Muscle of back (tissue), 11 donors: ENCODE measurements around the gene DTWD2. TPM values are rescaled to one million over a fixed set of nuclear protein-coding genes. Genes with fewer than 3 reads are reported as not detected.
A peak's percentile ranks its signal among the peaks of the same experiment; 100 is the strongest.
"Not testable (repeated sequence)": the region's sequence is repeated elsewhere in the genome, so short reads cannot be mapped to it uniquely, and the experiment has no call there.

Source experiments
- DNase-seq, 3 donors: peaks; one replicate each; pipeline versions ENCODE4 v3.0.0 to v3.0.0-alpha.2; 2013
- polyA plus RNA-seq, 10 donors: library from polyadenylated mRNA; unstranded; fragments of 120-200 nt; gene quantifications; one replicate each; pipeline ENCODE4 v1.2.1, GENCODE V29; 2013; ENCODE audit not compliant: insufficient read length in 10 of 10

The DTWD2 gene
- polyA plus RNA-seq, 10 donors, result 4.6 to 11.2 (median 6.8) TPM

DNA sequence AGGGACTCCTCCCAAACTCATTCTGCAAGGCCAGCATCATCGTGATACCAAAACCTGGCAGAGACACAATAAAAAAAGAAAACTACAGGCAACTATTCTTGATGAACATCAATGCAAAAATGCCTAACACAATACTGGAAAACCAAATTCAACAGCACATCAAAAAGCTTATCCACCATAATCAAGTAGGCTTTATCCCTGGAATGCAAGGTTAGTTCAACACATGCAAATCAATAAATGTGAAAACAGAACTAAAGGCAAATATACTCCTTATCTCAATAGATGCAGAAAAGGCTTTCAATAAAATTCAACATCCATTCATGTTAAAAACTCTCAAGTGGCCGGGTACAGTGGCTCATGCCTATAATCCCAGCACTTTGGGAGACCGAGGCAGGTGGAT lies 111.5 kb downstream of the DTWD2 start:
- DNase-seq, result not testable (repeated sequence)

- DNase-seq, result no peak
These were observed 113.2 kb downstream of the DTWD2 start for GRCh38 chr5:118875131-118875530.

GRCh38 chr5:118873417-118873816 lies 114.9 kb downstream of the DTWD2 start:
- DNase-seq, result no peak

DNA sequence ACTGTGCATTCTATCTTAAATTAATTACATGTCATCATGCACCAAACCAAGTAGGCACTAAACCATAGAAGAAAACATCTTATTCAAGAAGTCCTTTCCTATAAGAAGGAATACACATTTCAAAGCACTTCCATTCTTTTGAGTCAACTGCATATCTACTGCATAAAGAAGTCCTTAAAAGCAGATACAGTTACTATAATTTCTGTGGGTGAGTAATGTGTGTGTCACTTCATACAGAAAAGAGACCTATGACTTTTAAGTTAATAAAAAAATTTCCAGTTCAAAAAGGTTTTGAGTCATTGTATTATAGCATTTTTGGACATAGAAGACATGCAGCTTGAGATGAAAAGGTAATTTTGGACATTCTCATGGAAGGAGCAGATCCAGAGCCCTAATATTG lies 125.0 kb downstream of the DTWD2 start:
- no peak for DNase-seq

DNA sequence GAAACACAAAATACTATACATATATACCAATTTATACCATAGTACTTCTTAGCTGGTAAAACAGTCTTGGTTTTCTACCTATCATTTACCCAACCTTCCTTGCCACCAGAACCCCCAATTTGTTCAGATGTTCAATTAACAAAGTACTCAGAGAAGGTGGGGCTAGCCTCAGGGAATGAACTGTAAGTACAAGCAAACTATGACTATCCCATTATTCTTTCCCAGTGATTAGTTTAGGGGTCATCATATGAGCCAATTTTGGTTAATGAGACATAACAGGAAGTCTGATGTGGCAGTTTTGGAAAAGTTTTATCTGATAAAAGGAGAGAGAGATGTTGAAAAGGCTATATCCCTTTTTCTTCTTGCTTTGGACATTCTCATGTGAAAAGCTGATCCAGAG lies 125.8 kb downstream of the DTWD2 start:
- DNase-seq, result no peak

- peak in 2 of 3 donors; percentile 1 to 4 for DNase-seq
These were observed 130.6 kb downstream of the DTWD2 start for GRCh38 chr5:118857700-118858099.

DNA sequence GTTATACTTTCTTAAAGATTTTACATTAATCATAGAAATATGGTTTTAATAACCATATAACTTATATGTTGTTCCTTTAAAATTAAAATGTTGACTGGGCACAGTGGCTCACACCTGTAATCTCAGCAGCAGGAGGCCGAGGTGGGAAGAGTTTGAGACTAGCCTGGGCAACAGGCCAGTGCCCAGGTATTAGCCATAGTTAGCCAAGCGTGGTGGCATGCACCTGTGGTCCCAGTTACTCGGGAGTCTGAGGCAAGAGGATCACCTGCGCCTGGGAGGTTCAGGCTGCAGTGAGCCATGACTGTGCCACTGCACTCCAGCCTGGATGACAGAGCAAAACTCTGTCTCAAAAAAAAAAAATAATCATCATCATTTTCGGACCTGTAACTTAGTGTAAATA lies 133.5 kb downstream of the DTWD2 start:
- no peak for DNase-seq

- DNase-seq, result not testable (repeated sequence)
These were observed 136.6 kb downstream of the DTWD2 start for GRCh38 chr5:118851785-118852184.

- not testable (repeated sequence) for DNase-seq
These were observed 138.8 kb downstream of the DTWD2 start for GRCh38 chr5:118849507-118849906.

- no peak for DNase-seq
These were observed 144.0 kb downstream of the DTWD2 start for GRCh38 chr5:118844351-118844750.

DNA sequence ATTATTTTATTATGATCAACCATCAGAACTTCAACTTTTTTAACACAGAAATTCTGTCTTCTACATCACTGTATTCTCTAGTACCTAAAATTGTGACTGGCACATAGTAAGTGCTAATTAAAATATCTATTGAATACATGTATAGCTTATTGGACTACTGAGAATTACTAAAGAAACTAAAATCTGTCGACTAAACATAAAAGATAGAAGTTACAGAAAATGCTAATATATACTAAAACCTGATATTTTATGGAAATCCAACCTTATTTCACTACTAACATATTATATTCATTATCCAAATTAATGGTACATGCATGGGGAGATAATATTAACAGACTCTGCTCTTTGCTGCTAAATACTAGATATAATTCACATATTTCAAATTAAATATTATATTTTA lies 153.6 kb downstream of the DTWD2 start:
- DNase-seq, result no peak

GRCh38 chr5:118832974-118833373 lies 155.4 kb downstream of the DTWD2 start:
- no peak for DNase-seq

DNA sequence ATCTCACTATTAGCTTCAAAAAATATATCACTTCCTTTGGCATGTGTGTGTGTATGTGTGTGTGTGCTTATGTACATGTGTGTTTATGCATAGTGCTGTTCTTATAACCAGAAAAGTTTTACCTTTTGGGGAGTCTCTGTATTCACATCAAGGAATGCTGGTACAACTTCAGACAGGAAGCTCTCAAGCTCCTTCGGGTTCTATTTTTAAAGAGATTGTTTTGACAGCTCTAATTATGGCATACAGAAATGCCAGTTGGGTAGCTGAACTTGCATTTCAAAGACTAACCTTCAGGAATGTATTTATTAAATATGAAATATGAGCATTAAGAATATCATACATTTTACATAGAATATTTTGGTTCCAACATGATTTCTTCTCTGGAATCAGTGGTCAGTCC lies 163.1 kb downstream of the DTWD2 start:
- no peak for DNase-seq

DNA sequence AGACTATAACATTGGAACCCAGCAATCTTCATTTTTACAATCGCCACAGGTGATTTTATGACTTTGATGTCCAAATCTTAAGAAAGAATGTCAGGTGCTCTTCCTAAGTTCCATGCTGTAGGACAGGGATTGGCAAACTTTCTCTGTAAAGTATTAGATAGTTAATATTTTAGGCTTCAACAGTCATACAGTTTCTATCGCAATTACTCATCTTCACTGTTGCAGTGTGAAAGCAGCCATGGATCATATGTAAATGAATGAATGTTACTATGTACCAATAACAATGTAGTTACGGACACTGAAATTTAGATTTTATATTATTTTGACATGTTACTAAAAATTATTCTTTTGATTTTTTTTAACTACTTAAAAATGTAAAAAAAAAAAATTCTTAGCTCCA lies 169.7 kb downstream of the DTWD2 start:
- DNase-seq, result no peak

GRCh38 chr5:118808441-118808840 lies 179.9 kb downstream of the DTWD2 start:
- peak in 1 of 3 donors; percentile 3 for DNase-seq

DNA sequence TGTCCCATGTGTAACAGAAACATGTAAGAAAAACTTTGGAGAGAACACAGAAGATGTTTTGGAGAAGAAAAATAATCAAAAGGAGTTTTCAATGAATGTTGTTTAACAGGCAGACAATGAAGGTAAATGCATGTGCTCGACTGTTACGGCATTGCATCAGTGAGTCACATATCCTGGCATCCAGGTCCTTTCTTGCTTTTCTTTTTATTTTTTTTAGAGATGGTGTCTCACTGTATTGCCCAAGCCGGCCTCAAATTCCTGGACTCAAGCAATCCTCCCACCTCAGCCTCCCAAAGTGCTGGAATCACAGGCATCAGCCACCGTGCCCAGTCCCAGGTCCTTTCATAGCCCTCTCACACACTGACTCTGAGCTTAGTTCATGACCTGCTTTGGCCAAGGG lies 181.8 kb downstream of the DTWD2 start:
- DNase-seq, result no peak

- no peak for DNase-seq
These were observed 186.0 kb downstream of the DTWD2 start for GRCh38 chr5:118802335-118802734.

DNA sequence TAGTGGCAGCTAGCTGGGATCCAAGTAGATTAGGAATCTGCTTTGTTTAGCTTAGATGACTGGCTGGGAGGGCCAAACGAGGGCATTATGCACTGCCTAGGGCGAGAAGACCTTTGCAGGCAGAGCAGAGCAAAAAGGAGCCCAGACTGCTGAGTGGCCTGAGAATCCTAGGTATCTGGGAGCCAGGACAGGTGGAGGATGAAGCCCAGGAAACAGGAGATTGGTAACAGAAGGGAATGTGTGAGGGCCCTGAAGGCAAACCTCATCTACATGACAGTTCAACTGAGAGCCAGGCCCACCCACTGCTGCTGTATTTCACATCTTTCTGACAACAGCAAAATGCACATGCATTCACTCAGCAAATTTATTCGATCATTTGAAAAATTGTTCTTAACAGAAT lies 192.3 kb downstream of the DTWD2 start:
- DNase-seq, result no peak

GRCh38 chr5:118794281-118794680 lies 194.1 kb downstream of the DTWD2 start:
- DNase-seq, result no peak

DNA sequence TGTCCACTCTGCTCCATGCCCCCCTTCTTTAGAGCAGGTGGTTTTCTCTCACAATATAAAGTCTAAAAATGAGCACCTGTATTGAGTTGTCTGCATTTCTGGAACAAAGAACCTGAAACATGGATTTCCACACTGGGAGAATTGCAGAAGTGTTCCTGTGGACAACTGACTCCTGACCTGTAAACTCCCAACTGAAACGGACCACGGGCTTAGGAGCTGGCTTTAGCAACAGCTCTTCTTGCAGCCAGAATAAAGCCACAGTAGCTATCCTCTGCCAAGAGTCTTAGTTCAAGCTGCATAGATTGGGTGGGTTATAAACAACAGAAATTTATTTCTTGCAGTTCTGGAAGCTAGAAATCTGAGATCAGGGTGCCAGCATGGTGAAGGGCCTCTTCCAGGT lies 194.7 kb downstream of the DTWD2 start:
- no peak for DNase-seq

DNA sequence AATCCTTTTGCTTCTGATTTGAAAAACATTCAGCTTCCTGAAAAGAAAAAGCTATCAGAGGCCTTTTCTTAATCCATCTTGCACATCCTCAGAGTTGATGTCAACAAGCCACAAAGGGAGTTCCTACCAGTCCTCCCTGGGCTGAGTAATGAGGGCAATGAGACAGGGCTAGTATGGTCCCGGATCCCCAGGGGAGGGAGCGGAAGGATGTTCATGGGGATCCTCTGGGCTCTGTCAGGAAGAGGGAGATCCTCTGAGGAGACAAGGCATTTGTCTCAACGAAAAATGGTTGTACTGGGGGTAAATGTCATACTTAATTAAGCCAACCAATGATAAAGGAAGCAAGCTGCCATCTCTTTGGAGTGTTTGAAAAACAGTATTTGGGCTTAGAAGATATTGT lies 195.3 kb downstream of the DTWD2 start:
- DNase-seq, result no peak

- peak; percentile 71 to 88 (median 75) for DNase-seq
These were observed 196.2 kb downstream of the DTWD2 start for GRCh38 chr5:118791926-118792734.

DNA sequence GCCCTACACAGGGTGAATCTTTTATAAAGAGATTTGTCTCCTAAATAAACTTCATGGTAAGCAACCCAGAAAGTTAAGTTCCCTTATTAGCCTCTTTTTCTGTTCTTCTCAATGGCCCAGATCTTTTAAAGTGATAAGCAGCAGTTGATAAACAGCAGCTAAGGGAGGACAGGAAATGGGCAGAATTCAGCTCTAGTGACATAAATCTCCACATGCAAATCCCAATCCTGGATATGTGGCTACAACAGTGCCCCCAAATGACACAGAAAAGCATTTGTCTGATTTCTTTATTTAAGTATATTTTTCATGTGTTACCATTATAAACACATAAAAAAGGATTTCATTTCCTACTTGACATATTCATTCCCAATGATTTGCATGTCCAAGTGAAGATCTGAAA lies 199.0 kb downstream of the DTWD2 start:
- DNase-seq, result peak in 1 of 3 donors; percentile 26

GRCh38 chr5:118788351-118788750 lies 200.0 kb downstream of the DTWD2 start:
- DNase-seq, result no peak
